ENCODE data around the gene SPATS2.
"Not testable (repeated sequence)": the region's sequence is repeated elsewhere in the genome, so short reads cannot be mapped to it uniquely, and the experiment has no call there.

Gene SPATS2

DNA sequence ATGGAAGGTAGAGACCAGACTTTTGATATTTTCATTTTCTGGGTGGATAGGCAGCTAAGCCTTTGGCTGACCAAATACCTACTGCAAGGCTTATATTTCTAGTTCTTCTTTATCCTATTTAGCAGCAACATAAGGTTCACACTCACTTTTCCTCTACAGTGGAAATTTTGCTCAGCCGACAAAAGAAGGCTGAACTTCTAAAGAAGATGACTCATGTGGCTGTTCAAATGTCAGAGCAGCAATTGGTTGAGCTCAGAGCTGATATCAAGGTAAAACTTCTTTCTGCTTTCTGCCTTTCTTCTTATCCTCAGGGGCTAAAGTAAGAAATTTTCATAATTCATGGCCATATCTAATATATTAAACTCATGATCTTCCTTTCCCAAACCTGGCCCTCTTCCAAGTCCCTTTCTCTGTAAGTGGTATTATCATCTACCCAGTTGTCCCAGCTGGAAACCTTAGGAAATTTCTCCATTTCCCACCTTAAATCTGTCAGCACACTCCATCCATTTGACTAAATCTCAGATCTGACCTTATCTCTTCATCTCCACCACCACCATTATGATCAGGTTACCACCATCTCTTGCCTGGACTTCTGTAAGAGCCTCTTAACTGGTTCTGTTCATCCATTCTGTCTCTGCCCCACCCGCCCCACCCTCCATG, 151.8 kb downstream of the SPATS2 start:
- Histone ChIP-seq H3K36me3 (ENCODE audit: control insufficient read depth, insufficient read depth, low read length) (peaks cover 38% of the 10 kb centered on the region), H3K27ac (ENCODE audit: low read depth, low read length, severe bottlenecking) (no peak overlapping the region), H3K4me3 (ENCODE audit: extremely low read depth, insufficient read depth, low read length, poor library complexity, severe bottlenecking) (no peak overlapping the region), H3K4me1 (ENCODE audit: control insufficient read depth, insufficient read depth, low read length, poor library complexity, severe bottlenecking) (peaks cover 19% of the 10 kb centered on the region), H3K9me3 (ENCODE audit: control insufficient read depth, low read length) (no peaks in the 10 kb centered on the region)
- 80% methylated on average over 1 of the region's 2 CpGs; no CpG with 5 or more reads in 1 of the 2 experiments for WGBS, 2 experiments (ENCODE audit: insufficient coverage in 2 of 2)

DNA sequence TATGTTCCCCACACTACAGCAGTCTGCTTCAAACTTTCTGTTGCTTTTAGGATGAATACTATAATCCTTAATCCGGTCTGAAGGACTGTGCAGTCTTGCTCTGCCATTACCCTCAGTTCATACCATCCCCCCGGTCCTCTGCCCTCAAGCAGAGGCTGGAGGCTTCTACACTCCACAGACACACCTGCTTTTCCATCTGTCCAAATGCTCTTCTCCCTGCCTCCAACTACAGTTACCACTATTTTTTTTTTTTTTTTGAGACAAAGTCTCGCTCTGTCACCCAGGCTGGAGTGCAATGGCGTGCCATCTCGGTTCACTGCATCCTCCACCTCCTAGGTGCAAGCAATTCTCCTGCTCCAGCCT, 152.3 kb downstream of the SPATS2 start:
- Histone ChIP-seq H3K27ac (ENCODE audit: low read depth, low read length, severe bottlenecking) (no peak overlapping the region), H3K36me3 (ENCODE audit: control insufficient read depth, insufficient read depth, low read length) (peaks cover 43% of the 10 kb centered on the region), H3K4me1 (ENCODE audit: control insufficient read depth, insufficient read depth, low read length, poor library complexity, severe bottlenecking) (peaks cover 19% of the 10 kb centered on the region), H3K4me3 (ENCODE audit: extremely low read depth, insufficient read depth, low read length, poor library complexity, severe bottlenecking) (no peak overlapping the region), H3K9me3 (ENCODE audit: control insufficient read depth, low read length) (no peaks in the 10 kb centered on the region)
- 92 to 100% methylated on average over 4 of the region's 5 CpGs for WGBS, 2 experiments (ENCODE audit: insufficient coverage in 2 of 2)

GRCh38 chr12:49521389-49521788, 154.1 kb downstream of the SPATS2 start:
- no peak overlapping the region for H3K27ac ChIP-seq (ENCODE audit: low read depth, low read length, severe bottlenecking)
- H3K4me1 ChIP-seq (ENCODE audit: control insufficient read depth, insufficient read depth, low read length, poor library complexity, severe bottlenecking): peaks cover 8% of the 10 kb centered on the region
- 100% methylated on average over 2 to 3 of the region's 4 CpGs for WGBS, 2 experiments (ENCODE audit: insufficient coverage in 2 of 2)
- no peak overlapping the region for H3K4me3 ChIP-seq (ENCODE audit: extremely low read depth, insufficient read depth, low read length, poor library complexity, severe bottlenecking)
- no peaks in the 10 kb centered on the region for H3K9me3 ChIP-seq (ENCODE audit: control insufficient read depth, low read length)
- peaks cover 62% of the 10 kb centered on the region for H3K36me3 ChIP-seq (ENCODE audit: control insufficient read depth, insufficient read depth, low read length)

- H3K4me1 ChIP-seq (ENCODE audit: control insufficient read depth, insufficient read depth, low read length, poor library complexity, severe bottlenecking): no peaks in the 10 kb centered on the region
- no peak overlapping the region for H3K4me3 ChIP-seq (ENCODE audit: extremely low read depth, insufficient read depth, low read length, poor library complexity, severe bottlenecking)
- peaks cover 72% of the 10 kb centered on the region for H3K36me3 ChIP-seq (ENCODE audit: control insufficient read depth, insufficient read depth, low read length)
- WGBS, 2 experiments (ENCODE audit: insufficient coverage in 2 of 2): 90 to 95% methylated on average over 6 of the region's 6 CpGs
- no peak overlapping the region for H3K27ac ChIP-seq (ENCODE audit: low read depth, low read length, severe bottlenecking)
- no peaks in the 10 kb centered on the region for H3K9me3 ChIP-seq (ENCODE audit: control insufficient read depth, low read length)
Measured at GRCh38 chr12:49524660-49525324, 157.5 kb downstream of the SPATS2 start.

DNA sequence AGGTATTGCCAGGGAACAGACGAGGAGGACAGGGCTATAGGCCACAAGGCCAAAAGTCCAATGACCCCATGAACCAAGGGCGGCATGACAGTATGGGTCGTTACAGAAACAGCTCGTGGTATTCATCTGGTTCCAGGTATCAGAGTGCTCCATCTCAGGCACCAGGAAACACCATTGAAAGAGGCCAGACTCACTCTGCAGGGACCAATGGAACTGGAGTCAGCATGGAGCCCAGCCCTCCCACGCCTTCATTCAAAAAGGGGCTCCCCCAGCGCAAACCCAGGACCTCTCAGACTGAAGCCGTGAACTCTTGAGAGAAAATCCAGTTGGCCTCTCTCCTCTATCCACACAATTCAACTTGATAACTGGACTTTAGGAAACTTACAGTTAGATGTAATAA, 158.7 kb downstream of the SPATS2 start:
- H3K36me3 ChIP-seq (ENCODE audit: control insufficient read depth, insufficient read depth, low read length): peaks cover 70% of the 10 kb centered on the region
- no peak overlapping the region for H3K4me3 ChIP-seq (ENCODE audit: extremely low read depth, insufficient read depth, low read length, poor library complexity, severe bottlenecking)
- no peaks in the 10 kb centered on the region for H3K4me1 ChIP-seq (ENCODE audit: control insufficient read depth, insufficient read depth, low read length, poor library complexity, severe bottlenecking)
- H3K9me3 ChIP-seq (ENCODE audit: control insufficient read depth, low read length): no peaks in the 10 kb centered on the region
- WGBS, 2 experiments (ENCODE audit: insufficient coverage in 2 of 2): 94 to 100% methylated on average over 5 to 7 of the region's 7 CpGs
- H3K27ac ChIP-seq (ENCODE audit: low read depth, low read length, severe bottlenecking): no peak overlapping the region

- H3K27ac ChIP-seq (ENCODE audit: low read depth, low read length, severe bottlenecking): no peak overlapping the region
- no peak overlapping the region for H3K4me3 ChIP-seq (ENCODE audit: extremely low read depth, insufficient read depth, low read length, poor library complexity, severe bottlenecking)
- H3K36me3 ChIP-seq (ENCODE audit: control insufficient read depth, insufficient read depth, low read length): peaks cover 57% of the 10 kb centered on the region
- no peaks in the 10 kb centered on the region for H3K4me1 ChIP-seq (ENCODE audit: control insufficient read depth, insufficient read depth, low read length, poor library complexity, severe bottlenecking)
- no peaks in the 10 kb centered on the region for H3K9me3 ChIP-seq (ENCODE audit: control insufficient read depth, low read length)
- WGBS, 2 experiments (ENCODE audit: insufficient coverage in 2 of 2): 91 to 93% methylated on average over 4 to 6 of the region's 7 CpGs
Measured at GRCh38 chr12:49527361-49528130, 160.3 kb downstream of the SPATS2 start.

DNA sequence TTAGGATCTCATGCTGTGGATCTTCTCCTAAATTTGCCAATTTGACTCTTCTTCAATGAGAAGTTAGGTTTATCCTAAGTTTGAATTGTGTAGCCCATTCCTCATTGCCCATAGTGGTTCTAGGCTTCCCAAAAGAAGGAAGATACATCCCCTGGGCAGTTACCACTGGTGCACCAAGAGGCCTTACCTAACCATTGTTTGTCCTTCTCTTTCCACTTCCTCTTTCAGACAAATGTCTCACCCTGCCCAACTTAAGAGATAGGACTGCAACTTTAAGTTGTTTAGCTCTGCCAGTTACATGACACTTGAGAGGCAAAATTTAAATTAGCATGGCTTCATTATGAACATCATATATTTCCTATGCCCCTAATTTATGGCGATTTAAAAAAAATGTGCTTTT, 162.2 kb downstream of the SPATS2 start:
- Histone ChIP-seq H3K4me1 (ENCODE audit: control insufficient read depth, insufficient read depth, low read length, poor library complexity, severe bottlenecking) (no peaks in the 10 kb centered on the region), H3K27ac (ENCODE audit: low read depth, low read length, severe bottlenecking) (no peak overlapping the region), H3K4me3 (ENCODE audit: extremely low read depth, insufficient read depth, low read length, poor library complexity, severe bottlenecking) (no peak overlapping the region), H3K36me3 (ENCODE audit: control insufficient read depth, insufficient read depth, low read length) (peaks cover 45% of the 10 kb centered on the region), H3K9me3 (ENCODE audit: control insufficient read depth, low read length) (no peaks in the 10 kb centered on the region)
- WGBS, 2 experiments (ENCODE audit: insufficient coverage in 2 of 2): no CpG with 5 or more reads among the region's 1 CpG

DNA sequence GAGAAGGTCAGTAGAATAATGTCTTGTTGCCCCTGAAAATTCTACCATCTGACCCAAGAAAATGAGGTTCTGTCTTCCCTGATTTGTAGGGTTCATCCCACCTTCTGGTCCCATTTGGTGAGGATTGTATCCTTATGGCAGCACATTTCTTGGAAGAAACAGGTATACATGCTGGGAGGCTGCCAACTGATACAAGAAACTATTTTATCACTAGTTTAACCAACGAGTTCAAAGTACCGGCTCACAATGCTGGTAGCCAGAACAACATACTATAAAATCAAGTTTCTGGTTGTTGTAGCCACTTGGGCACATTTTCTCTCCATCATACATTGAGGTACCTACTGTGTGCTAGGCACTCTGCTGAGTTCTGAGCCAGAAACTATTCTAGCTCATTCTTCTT, 164.5 kb downstream of the SPATS2 start:
- no peaks in the 10 kb centered on the region for H3K9me3 ChIP-seq (ENCODE audit: control insufficient read depth, low read length)
- H3K27ac ChIP-seq (ENCODE audit: low read depth, low read length, severe bottlenecking): no peak overlapping the region
- H3K4me1 ChIP-seq (ENCODE audit: control insufficient read depth, insufficient read depth, low read length, poor library complexity, severe bottlenecking): no peaks in the 10 kb centered on the region
- 83 to 93% methylated on average over 2 of the region's 2 CpGs for WGBS, 2 experiments (ENCODE audit: insufficient coverage in 2 of 2)
- no peak overlapping the region for H3K4me3 ChIP-seq (ENCODE audit: extremely low read depth, insufficient read depth, low read length, poor library complexity, severe bottlenecking)
- peaks cover 22% of the 10 kb centered on the region for H3K36me3 ChIP-seq (ENCODE audit: control insufficient read depth, insufficient read depth, low read length)

GRCh38 chr12:49533331-49533730, 166.1 kb downstream of the SPATS2 start:
- H3K4me3 ChIP-seq (ENCODE audit: extremely low read depth, insufficient read depth, low read length, poor library complexity, severe bottlenecking): no peak overlapping the region
- 90 to 96% methylated on average over 10 of the region's 10 CpGs for WGBS, 2 experiments (ENCODE audit: insufficient coverage in 2 of 2)
- H3K36me3 ChIP-seq (ENCODE audit: control insufficient read depth, insufficient read depth, low read length): peaks cover 8% of the 10 kb centered on the region
- H3K4me1 ChIP-seq (ENCODE audit: control insufficient read depth, insufficient read depth, low read length, poor library complexity, severe bottlenecking): peaks cover 6% of the 10 kb centered on the region
- no peak overlapping the region for H3K27ac ChIP-seq (ENCODE audit: low read depth, low read length, severe bottlenecking)
- H3K9me3 ChIP-seq (ENCODE audit: control insufficient read depth, low read length): no peaks in the 10 kb centered on the region

GRCh38 chr12:49534122-49534521, 166.9 kb downstream of the SPATS2 start:
- not testable (repeated sequence) for H3K4me1 ChIP-seq (ENCODE audit: control insufficient read depth, insufficient read depth, low read length, poor library complexity, severe bottlenecking); H3K36me3 ChIP-seq (ENCODE audit: control insufficient read depth, insufficient read depth, low read length); H3K9me3 ChIP-seq (ENCODE audit: control insufficient read depth, low read length); H3K27ac ChIP-seq (ENCODE audit: low read depth, low read length, severe bottlenecking); H3K4me3 ChIP-seq (ENCODE audit: extremely low read depth, insufficient read depth, low read length, poor library complexity, severe bottlenecking)
- 79 to 90% methylated on average over 2 to 3 of the region's 5 CpGs for WGBS, 2 experiments (ENCODE audit: insufficient coverage in 2 of 2)

Measured in mesodermal cell (in vitro differentiated cells).